Hindlimb muscle (tissue), 1 donor: ENCODE data around the gene ST14. TPM values are rescaled to one million over a fixed set of nuclear protein-coding genes. Genes with fewer than 3 reads are reported as not detected.
"Not testable (repeated sequence)": the region's sequence is repeated elsewhere in the genome, so short reads cannot be mapped to it uniquely, and the experiment has no call there.

Source experiments
- DNase-seq: peaks from one replicate; pipeline ENCODE4 v3.0.0-alpha.2; 2013
- polyA plus RNA-seq: library from polyadenylated mRNA; unstranded; fragments of 120-200 nt; gene quantifications from one replicate; pipeline ENCODE4 v1.2.1, GENCODE V29; 2013; ENCODE audit not compliant: insufficient read length

Gene ST14
- polyA plus RNA-seq, 1 donor, result 0.67 TPM

- no peak for DNase-seq
Measured at GRCh38 chr11:130189492-130190210, 30.1 kb downstream of the ST14 start.

GRCh38 chr11:130190371-130190881, 30.8 kb downstream of the ST14 start:
- DNase-seq, result no peak

GRCh38 chr11:130191896-130192295, 32.3 kb downstream of the ST14 start:
- DNase-seq, result no peak

- no peak for DNase-seq
Measured at GRCh38 chr11:130192845-130193267, 33.3 kb downstream of the ST14 start.

- DNase-seq, result not testable (repeated sequence)
Measured at GRCh38 chr11:130193551-130193950, 34.0 kb downstream of the ST14 start.

- DNase-seq, result no peak
Measured at GRCh38 chr11:130194241-130195023, 34.9 kb downstream of the ST14 start.

- DNase-seq, result no peak
Measured at GRCh38 chr11:130197386-130198035, 37.9 kb downstream of the ST14 start.

GRCh38 chr11:130198292-130198691, 38.7 kb downstream of the ST14 start:
- no peak for DNase-seq

GRCh38 chr11:130198964-130199363, 39.4 kb downstream of the ST14 start:
- DNase-seq, result no peak

GRCh38 chr11:130199792-130200191, 40.2 kb downstream of the ST14 start:
- DNase-seq, result no peak

GRCh38 chr11:130201026-130201425, 41.4 kb downstream of the ST14 start:
- no peak for DNase-seq

- no peak for DNase-seq
Measured at GRCh38 chr11:130202009-130202817, 42.6 kb downstream of the ST14 start.

GRCh38 chr11:130202818-130203689, 43.5 kb downstream of the ST14 start:
- DNase-seq, result no peak

- DNase-seq, result no peak
Measured at GRCh38 chr11:130203766-130204702, 44.5 kb downstream of the ST14 start.

GRCh38 chr11:130204703-130205095, 45.1 kb downstream of the ST14 start:
- no peak for DNase-seq

- no peak for DNase-seq
Measured at GRCh38 chr11:130206141-130206540, 46.6 kb downstream of the ST14 start.

- DNase-seq, result no peak
Measured at GRCh38 chr11:130208241-130209127, 48.9 kb downstream of the ST14 start.

- no peak for DNase-seq
Measured at GRCh38 chr11:130209128-130209932, 49.7 kb downstream of the ST14 start.
